Measurements from ENCODE around the gene CACFD1.

The CACFD1 gene

DNA sequence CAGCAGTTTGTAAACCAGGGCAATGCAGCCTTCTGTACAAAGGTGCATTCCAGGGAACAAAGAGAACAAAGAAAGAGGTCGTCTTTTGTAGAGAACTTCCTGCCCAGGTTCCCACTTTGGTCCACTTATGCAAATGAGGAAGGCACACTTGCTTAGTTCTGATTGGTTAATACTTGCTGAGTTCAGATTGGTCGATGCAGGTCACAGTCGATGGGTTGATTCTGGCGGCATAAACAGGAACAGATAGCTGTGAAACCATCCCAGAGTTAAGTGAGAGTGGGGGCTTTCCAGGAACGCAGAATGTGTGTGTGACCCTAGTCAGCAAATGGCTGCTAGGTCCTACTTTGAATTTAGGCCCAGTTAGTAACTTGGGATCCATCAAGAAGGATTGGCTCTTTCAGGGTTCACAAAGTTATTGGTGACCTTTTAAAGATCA lies 39.4 kb upstream of the CACFD1 start:
- TF ChIP-seq, protein P1, sequence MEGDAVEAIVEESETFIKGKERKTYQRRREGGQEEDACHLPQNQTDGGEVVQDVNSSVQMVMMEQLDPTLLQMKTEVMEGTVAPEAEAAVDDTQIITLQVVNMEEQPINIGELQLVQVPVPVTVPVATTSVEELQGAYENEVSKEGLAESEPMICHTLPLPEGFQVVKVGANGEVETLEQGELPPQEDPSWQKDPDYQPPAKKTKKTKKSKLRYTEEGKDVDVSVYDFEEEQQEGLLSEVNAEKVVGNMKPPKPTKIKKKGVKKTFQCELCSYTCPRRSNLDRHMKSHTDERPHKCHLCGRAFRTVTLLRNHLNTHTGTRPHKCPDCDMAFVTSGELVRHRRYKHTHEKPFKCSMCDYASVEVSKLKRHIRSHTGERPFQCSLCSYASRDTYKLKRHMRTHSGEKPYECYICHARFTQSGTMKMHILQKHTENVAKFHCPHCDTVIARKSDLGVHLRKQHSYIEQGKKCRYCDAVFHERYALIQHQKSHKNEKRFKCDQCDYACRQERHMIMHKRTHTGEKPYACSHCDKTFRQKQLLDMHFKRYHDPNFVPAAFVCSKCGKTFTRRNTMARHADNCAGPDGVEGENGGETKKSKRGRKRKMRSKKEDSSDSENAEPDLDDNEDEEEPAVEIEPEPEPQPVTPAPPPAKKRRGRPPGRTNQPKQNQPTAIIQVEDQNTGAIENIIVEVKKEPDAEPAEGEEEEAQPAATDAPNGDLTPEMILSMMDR (IDR thresholded peaks at IDR 0.05): no peak
- Histone ChIP-seq H3K79me2 (no peaks in the 10 kb centered on the region), H3K4me2 (ENCODE audit: low read length) (no peak overlapping the region), H3K36me3 (ENCODE audit: control insufficient read depth, insufficient read depth, low read length) (no peaks in the 10 kb centered on the region), H3K27ac (no peak overlapping the region), H3K9me3 (ENCODE audit: control insufficient read depth, low read length) (no peaks in the 10 kb centered on the region), H3K9ac (no peak overlapping the region), H3K27me3 (ENCODE audit: control insufficient read depth, insufficient read depth, low read length) (no peaks in the 10 kb centered on the region), H3K4me1 (peaks cover 2% of the 10 kb centered on the region), H2AFZ (no peak overlapping the region), H3K4me3 (ENCODE audit: low read depth, low read length) (no peak overlapping the region)

DNA sequence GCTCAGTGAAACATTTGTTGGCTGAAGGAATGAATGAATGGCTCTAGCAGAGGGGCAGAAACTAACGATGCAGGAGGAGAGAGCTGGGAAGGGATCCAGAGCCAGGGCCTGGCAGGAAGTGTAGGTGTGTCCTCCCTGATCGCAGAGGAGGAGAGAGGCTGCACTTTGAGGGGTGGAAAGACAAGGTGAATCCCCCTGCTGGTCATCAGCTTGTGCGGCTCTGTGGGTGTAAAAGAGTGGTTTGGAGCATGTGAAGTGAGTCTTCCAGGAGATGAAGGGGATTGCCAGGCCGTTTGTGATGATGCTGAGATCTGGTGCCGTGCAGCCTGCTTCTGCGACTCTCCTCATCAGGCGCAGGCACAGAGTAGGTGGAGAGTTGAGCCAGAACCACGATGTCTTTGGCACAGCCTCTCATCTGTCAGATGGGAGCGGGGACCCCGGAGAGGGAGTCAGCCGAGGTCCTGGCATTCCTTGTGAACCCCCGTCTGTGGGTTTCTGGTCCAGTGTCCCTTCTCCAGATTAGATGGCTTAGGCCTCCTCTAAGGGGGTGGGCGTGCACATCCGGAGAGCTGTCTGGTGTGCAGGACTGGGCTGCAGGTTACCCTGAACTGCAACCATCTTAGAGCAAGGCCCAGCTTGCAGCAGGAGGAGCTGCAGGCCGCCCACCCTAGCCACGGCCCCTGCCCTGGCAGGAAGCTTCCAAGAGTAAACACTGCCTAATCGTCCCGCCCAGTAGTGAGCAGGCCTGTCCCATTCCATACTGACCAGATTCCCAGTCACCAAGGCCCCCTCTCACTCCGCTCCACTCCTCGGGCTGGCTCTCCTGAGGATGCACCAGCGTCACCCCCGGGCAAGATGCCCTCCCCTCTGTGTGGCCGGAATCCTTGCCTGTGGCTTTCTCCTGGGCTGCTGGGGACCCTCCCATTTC lies 37.9 kb upstream of the CACFD1 start, which contains the start of gene ADAMTS13:
TSS of gene ADAMTS13 (plus strand) at position 753 of the 928 bp plus-strand sequence. CDS start at position 830, 77 bp downstream.
- Histone ChIP-seq H3K9me3 (ENCODE audit: control insufficient read depth, low read length) (no peaks in the 10 kb centered on the region), H2AFZ (no peak within 1 kb of the TSS), H3K4me1 (no peaks in the 10 kb centered on the region), H3K4me2 (ENCODE audit: low read length) (no peak within 1 kb of the TSS), H3K27ac (no peak within 1 kb of the TSS), H3K79me2 (no peaks in the 10 kb centered on the region), H3K9ac (no peak within 1 kb of the TSS), H3K36me3 (ENCODE audit: control insufficient read depth, insufficient read depth, low read length) (no peaks in the 10 kb centered on the region), H3K27me3 (ENCODE audit: control insufficient read depth, insufficient read depth, low read length) (no peaks in the 10 kb centered on the region), H3K4me3 (ENCODE audit: low read depth, low read length) (no peak within 1 kb of the TSS)
- TF ChIP-seq, protein P1 (IDR thresholded peaks at IDR 0.05): no peak

DNA sequence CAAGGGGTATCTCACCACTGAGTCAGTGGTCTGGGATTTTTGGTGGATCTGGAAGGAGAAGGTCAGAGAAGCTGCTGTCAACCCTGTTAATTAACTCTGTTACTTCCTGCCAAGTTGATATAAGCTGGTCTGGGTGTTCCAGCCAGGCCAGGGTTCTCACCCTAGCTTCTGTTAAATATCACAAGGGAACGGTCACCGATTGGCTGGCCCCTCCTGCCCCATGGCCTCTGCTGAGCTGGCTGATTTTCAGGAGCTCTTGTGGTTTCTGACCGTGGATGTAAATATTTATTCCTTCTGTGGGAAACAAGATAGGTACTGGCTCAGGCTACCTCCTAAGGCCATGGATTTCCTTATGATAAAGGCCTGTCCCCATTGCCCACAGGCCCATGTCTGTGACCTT lies 36.6 kb upstream of the CACFD1 start:
- no peaks in the 10 kb centered on the region for H3K79me2 ChIP-seq
- H3K9me3 ChIP-seq (ENCODE audit: control insufficient read depth, low read length): no peaks in the 10 kb centered on the region
- TF ChIP-seq, protein P1 (IDR thresholded peaks at IDR 0.05): no peak
- no peaks in the 10 kb centered on the region for H3K36me3 ChIP-seq (ENCODE audit: control insufficient read depth, insufficient read depth, low read length)
- H3K9ac ChIP-seq: no peak overlapping the region
- no peak overlapping the region for H3K27ac ChIP-seq
- H3K27me3 ChIP-seq (ENCODE audit: control insufficient read depth, insufficient read depth, low read length): no peaks in the 10 kb centered on the region
- no peak overlapping the region for H2AFZ ChIP-seq
- no peak overlapping the region for H3K4me3 ChIP-seq (ENCODE audit: low read depth, low read length)
- H3K4me1 ChIP-seq: no peaks in the 10 kb centered on the region
- H3K4me2 ChIP-seq (ENCODE audit: low read length): no peak overlapping the region

DNA sequence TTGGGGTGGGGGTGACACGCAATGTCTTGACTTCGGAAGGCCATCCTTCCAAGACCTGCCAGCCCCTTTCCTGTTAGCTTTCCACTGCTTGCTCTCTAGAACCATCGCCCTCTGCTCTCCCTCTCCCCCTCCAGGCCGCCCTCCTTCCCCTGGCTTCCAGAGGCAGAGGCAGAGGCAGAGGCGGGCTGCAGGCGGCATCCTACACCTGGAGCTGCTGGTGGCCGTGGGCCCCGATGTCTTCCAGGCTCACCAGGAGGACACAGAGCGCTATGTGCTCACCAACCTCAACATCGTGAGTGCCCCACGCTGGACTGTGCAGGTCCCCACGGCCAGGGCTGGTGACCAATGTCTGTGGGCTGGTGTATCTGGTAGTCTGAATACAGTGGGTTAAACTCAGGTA lies 35.6 kb upstream of the CACFD1 start:
- Histone ChIP-seq H3K9me3 (ENCODE audit: control insufficient read depth, low read length) (no peaks in the 10 kb centered on the region), H3K36me3 (ENCODE audit: control insufficient read depth, insufficient read depth, low read length) (no peaks in the 10 kb centered on the region), H3K27ac (no peak overlapping the region), H3K79me2 (no peaks in the 10 kb centered on the region), H2AFZ (no peak overlapping the region), H3K9ac (no peak overlapping the region), H3K4me2 (ENCODE audit: low read length) (no peak overlapping the region), H3K27me3 (ENCODE audit: control insufficient read depth, insufficient read depth, low read length) (no peaks in the 10 kb centered on the region), H3K4me3 (ENCODE audit: low read depth, low read length) (no peak overlapping the region), H3K4me1 (no peaks in the 10 kb centered on the region)
- TF ChIP-seq, protein P1 (IDR thresholded peaks at IDR 0.05): no peak

Measured in parathyroid adenoma (tissue), 2 donors.